IPS DF 6.9 (cell line): ENCODE data around the gene LHFPL2.

Source experiments
- DNase-seq: peaks from one replicate; pipeline ENCODE4 v3.0.0-alpha.2; 2013; ENCODE audit warnings: low read depth, low spot score
- H3K27ac ChIP-seq: one replicate; pipeline ENCODE4 v1.5.1; 2013; ENCODE audit warnings: low read length, control low read depth
- H3K27me3 ChIP-seq: 2 replicates; pipeline ENCODE4 v1.6.1; 2013; ENCODE audit warnings: mild to moderate bottlenecking, low read length; ENCODE audit not compliant: control insufficient read depth, insufficient read depth
- H3K36me3 ChIP-seq: 2 replicates; pipeline ENCODE4 v1.6.1; 2013; ENCODE audit warnings: low read length; ENCODE audit not compliant: control insufficient read depth, insufficient read depth
- H3K4me1 ChIP-seq: 2 replicates; pipeline ENCODE4 v1.6.1; 2013; ENCODE audit warnings: low read length; ENCODE audit not compliant: control insufficient read depth, insufficient read depth
- H3K4me3 ChIP-seq: 2 replicates; pipeline ENCODE4 v1.5.1; 2013; ENCODE audit warnings: mild to moderate bottlenecking, low read length
- H3K9me3 ChIP-seq: 2 replicates; pipeline ENCODE4 v1.6.1; 2013; ENCODE audit warnings: low read length, inconsistent platforms; ENCODE audit not compliant: control insufficient read depth, insufficient read depth
- WGBS: extraction: QIAGEN DNeasy Blood & Tissue Kit; methylation state at CpG from one replicate; pipeline ENCODE4 v1.1.7; 2013; ENCODE audit warnings: mixed read lengths, missing lambda C conversion rate; ENCODE audit not compliant: insufficient read length, insufficient coverage; 5-methylcytosine and 5-hydroxymethylcytosine counted together

Gene LHFPL2

DNA sequence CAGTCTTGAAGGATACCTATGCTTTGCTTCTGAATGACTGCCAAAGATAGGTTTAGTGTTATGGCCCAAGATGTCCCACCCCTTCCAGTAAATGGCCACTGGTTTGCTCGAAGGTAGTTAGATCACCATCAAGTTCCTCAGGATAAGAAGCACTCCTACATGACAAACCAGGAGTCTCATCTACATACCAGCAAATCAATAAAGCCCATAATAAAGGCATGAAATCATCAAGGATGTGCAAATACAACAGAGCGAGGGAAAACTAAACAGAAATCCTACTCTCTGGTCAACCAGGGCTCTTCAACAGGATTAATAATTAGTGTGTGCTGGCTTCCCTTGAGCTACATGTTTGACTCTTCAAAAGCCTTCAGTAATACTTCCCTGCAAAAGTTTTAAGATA lies 141.0 kb downstream of the LHFPL2 start:
- no peaks in the 10 kb centered on the region for H3K36me3 ChIP-seq
- no peak overlapping the region for H3K27ac ChIP-seq
- no peak for DNase-seq
- H3K27me3 ChIP-seq, result no peaks in the 10 kb centered on the region
- no CpG with 5 or more reads among the region's 2 CpGs for WGBS
- no peak overlapping the region for H3K4me3 ChIP-seq
- H3K9me3 ChIP-seq, result no peaks in the 10 kb centered on the region
- peaks cover 9% of the 10 kb centered on the region for H3K4me1 ChIP-seq

DNA sequence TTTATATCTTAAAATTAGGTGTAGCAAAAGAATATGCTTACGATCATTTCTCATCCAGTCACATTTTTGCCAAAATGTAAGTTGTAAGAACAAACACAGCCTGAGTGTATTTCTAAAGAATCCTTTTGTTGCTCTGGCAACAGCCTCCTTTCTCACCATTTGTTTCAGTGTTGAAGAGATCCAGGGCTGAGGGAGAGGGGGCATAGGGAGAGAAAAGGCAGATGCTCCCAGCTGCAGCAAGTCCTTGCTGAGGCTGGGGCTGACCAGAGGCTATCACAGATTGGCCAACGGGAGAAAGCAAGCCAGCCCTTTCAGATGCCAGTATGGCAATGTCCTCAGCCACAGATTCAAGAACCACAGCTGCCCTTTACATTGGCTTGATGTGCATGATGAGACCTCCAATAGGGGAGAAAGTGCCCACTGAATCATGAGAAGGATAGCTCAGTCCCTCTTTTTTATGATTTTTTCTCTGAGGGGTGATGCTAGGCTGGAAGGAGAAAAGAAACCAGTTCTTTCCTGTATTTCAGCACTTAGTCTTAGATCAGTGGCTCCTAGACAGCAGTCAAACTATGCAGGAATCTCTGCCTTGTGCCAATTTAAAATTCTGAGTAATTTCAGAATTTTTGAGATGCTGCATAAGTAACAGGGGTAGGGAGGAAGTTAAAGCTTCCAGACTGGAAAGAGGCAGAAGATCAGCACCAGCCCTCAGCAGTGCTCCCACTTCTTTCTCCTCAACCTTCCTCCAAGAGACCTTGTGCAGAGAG lies 142.1 kb downstream of the LHFPL2 start:
- Histone ChIP-seq H3K27ac (no peak overlapping the region), H3K27me3 (no peaks in the 10 kb centered on the region), H3K4me1 (peaks cover 9% of the 10 kb centered on the region), H3K9me3 (no peaks in the 10 kb centered on the region), H3K4me3 (no peak overlapping the region), H3K36me3 (no peaks in the 10 kb centered on the region)
- no CpG with 5 or more reads among the region's 2 CpGs for WGBS
- no peak for DNase-seq

DNA sequence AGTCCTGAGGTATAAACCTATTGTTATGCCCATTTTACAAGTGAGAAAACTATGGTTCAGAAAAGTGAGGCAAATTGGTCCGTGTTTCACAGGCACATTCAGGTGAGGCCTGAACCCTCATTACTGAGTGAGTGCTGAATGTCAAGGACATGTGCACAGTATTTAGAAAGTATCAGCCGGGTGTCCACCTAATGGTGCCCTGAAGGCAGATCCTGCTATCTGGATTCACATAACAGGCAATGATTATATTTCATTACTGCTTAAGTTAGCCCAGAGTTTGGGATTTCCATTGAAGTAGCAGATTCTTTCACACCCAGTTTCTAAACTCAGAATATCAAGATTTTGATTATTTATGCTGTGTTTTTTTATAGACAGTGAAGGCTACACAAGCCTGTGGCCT lies 142.7 kb downstream of the LHFPL2 start:
- H3K4me3 ChIP-seq, result no peak overlapping the region
- H3K36me3 ChIP-seq, result no peaks in the 10 kb centered on the region
- peaks cover 9% of the 10 kb centered on the region for H3K4me1 ChIP-seq
- no peak for DNase-seq
- no peaks in the 10 kb centered on the region for H3K27me3 ChIP-seq
- WGBS, result no CpG with 5 or more reads among the region's 2 CpGs
- no peaks in the 10 kb centered on the region for H3K9me3 ChIP-seq
- H3K27ac ChIP-seq, result no peak overlapping the region

DNA sequence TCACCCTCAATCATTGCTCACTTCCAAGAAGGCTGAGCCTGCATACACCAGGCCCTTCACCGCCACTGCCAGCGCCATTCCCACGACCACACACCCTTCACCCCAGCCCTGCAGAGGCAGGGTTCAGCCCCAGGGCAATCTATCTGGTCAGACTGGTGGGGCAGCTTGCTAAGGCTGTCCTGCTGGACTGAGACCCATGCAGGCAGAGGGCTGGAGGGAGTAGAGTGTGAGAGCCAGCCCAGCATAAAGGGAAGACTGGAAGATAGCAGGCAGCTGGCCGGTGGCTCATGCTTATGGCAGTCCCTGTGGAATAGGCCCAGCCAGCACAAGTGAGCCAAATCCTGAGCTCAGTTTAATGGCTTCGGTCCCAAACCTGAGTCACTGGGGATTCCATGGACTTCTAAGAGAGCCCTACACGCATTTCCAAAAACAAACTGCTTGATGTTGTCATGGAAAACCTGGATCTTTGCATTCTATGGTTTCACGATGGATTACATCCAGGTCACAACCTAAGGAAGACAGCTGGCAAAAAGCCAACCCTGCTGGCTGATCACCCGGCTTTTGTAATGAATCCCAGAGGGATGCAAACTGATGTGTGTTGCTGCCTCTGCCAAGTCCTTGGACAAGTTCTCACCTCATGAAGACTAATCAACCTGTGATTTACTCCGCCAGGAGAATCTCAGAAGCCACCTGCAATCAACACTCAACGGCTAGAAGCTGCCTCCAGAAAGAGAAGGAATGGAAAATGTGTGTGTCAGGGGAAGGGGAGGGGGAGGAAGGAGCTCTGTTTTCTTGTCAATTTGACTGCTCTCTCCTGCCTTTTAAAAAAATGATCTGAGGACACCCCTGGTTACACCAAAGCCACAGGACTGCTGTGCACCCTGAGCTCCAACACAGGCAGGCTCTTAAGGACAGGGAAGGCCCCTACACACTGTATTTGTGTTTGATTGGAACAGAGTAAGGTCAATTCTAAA lies 143.6 kb downstream of the LHFPL2 start:
- H3K9me3 ChIP-seq, result no peaks in the 10 kb centered on the region
- no CpG with 5 or more reads among the region's 10 CpGs for WGBS
- peaks cover 8% of the 10 kb centered on the region for H3K4me1 ChIP-seq
- no peaks in the 10 kb centered on the region for H3K27me3 ChIP-seq
- no peak overlapping the region for H3K4me3 ChIP-seq
- H3K27ac ChIP-seq, result no peak overlapping the region
- H3K36me3 ChIP-seq, result no peaks in the 10 kb centered on the region
- DNase-seq, result no peak

DNA sequence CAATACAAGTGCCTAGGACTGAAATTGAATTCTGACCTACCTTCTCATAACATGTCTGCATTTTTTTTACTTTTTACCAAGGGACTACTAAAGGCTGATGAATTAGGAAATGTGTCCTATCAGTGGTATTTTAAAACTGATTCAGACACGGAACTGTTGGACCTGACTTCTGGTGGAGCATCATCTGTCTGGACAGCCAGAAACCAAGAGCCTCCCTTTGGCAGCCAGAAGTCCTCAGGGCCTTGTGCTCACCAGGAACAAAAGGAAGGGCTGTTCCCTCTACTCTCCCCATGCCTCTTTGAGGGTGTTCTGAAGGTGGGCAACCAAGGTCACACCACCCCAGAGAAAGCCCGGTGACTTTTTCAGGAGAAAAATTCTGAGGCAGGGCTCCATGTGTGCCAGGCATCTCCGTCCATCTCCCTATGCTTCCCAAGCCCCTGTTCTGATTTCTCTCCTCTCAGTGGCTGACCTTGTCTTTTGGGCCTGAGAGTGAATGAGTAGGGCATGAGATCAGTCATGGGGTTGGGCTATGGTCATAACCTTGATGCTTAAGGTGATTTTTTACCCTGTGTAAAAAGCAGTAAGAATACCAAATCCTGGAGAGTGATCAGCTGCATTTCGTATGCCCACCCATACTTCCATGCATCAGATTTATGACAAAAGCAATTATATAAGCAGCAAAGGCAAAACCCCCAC lies 144.5 kb downstream of the LHFPL2 start:
- no peaks in the 10 kb centered on the region for H3K9me3 ChIP-seq
- no peaks in the 10 kb centered on the region for H3K36me3 ChIP-seq
- H3K4me3 ChIP-seq, result no peak overlapping the region
- WGBS, result no CpG with 5 or more reads among the region's 4 CpGs
- H3K27ac ChIP-seq, result no peak overlapping the region
- no peaks in the 10 kb centered on the region for H3K27me3 ChIP-seq
- H3K4me1 ChIP-seq, result peaks cover 3% of the 10 kb centered on the region; the same call in 1 of the 2 replicates
- no peak for DNase-seq

DNA sequence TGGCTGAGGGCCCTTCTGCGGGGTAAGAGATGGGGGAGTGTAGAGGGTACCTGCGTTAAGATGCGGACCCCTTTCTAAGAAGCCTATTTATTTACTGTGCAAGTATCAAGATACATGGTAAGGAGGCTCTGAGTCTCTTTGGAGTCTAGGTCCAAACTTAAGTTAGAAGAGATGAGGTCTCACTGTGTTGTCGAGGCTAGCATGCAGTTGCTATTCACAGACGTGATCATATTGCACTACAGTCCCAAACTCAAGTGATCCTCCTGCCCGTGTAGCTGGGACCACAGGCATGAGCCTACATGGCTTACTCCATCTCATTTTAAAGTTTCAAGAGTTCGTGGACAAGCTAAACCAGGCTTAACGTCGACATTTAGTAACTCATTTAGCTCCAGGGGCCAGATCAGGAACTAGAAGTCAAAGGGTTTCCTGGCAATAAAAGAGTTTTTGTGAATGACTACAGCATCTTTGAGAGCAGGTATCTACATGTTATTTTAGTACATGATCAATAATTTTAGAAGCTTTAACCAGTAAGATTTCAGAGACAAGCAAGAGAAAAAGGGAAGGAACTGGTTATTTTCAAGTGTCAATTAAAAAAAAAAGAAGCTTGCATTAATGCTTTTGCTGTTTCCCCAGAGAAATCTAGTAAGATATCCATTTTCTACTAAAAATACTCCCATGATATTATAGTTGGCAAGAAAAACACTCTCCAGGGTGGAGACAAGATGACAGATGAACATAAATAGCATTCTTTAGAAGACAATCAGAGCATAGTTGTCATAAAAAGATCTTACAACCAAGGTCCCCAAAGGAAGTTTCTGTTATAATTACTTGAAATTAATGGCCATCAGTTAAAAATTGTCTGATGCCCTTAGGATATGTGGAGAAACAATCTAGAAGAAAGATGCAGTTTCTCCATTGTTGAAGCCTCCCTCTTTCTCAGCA lies 146.9 kb downstream of the LHFPL2 start:
- no peak overlapping the region for H3K4me3 ChIP-seq
- no peak overlapping the region for H3K27ac ChIP-seq
- no peaks in the 10 kb centered on the region for H3K36me3 ChIP-seq
- no peak for DNase-seq
- H3K4me1 ChIP-seq, result peaks cover 3% of the 10 kb centered on the region; the same call in 1 of the 2 replicates
- no peaks in the 10 kb centered on the region for H3K27me3 ChIP-seq
- no peaks in the 10 kb centered on the region for H3K9me3 ChIP-seq
- WGBS, result no CpG with 5 or more reads among the region's 9 CpGs

DNA sequence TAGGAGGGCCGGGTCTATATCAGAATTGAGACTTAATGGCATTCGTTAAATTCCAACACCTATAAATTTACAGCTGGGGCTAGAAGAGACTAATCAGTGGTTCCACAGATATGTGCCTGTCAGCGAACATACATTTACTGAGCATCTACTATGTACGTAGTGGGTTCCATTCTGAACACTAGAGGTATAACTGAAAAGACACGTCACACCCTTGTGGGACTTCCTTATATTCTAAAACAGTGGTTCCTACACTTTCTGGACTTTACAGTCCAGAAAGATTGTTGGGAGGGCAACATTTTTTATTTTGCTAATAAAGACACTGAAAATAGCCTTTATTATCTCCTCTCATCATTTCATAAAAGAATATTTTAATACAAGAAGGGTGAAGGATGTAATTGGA lies 147.7 kb downstream of the LHFPL2 start:
- no peak overlapping the region for H3K4me3 ChIP-seq
- no peaks in the 10 kb centered on the region for H3K27me3 ChIP-seq
- no CpG with 5 or more reads among the region's 5 CpGs for WGBS
- H3K36me3 ChIP-seq, result no peaks in the 10 kb centered on the region
- no peak overlapping the region for H3K27ac ChIP-seq
- H3K4me1 ChIP-seq, result peaks cover 3% of the 10 kb centered on the region; the same call in 1 of the 2 replicates
- H3K9me3 ChIP-seq, result no peaks in the 10 kb centered on the region
- no peak for DNase-seq

DNA sequence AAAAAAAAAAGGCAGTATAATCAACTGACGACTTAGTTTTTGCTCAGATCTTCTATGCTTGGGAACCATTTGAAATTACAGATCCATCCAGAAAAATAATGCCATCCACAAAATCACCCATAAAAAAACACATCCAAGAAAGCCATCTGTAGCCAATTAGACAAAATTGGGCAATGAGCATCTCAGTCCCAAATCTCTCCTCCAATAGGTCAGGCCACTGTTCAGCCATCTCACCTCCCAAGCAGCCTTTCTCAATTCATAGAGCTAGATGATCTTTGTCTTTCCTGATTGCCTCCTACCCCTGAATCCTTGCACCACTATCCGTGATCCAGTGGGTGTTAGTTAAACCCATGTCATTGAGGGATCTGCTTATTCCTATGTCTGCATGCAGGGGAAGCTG lies 148.5 kb downstream of the LHFPL2 start:
- Histone ChIP-seq H3K4me1 (peaks cover 11% of the 10 kb centered on the region; the same call in 1 of the 2 replicates), H3K36me3 (no peaks in the 10 kb centered on the region), H3K27ac (no peak overlapping the region), H3K9me3 (no peaks in the 10 kb centered on the region), H3K27me3 (no peaks in the 10 kb centered on the region), H3K4me3 (no peak overlapping the region)
- no peak for DNase-seq
- WGBS, result no CpG with 5 or more reads among the region's 2 CpGs

DNA sequence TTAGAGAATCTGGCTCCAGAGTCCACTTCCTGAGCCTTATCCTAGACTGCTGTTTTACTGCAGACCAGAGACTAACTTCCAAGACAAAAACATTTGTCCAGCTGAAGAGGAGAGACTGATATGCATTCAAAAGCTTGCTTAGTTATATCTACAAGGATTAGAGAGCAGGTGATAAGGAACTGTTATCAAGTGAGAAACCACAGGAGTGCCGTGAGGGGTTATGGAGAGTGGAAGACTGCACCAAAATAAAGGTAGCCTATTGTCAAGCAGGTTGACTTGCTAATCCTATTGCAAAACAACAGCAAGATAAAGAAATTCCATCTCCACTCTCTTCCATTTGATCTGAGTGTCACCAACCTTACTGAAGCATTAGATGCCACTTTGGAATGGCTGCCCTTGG lies 149.1 kb downstream of the LHFPL2 start:
- DNase-seq, result no peak
- no peak overlapping the region for H3K27ac ChIP-seq
- H3K4me3 ChIP-seq, result no peak overlapping the region
- no CpG with 5 or more reads among the region's 1 CpG for WGBS
- H3K9me3 ChIP-seq, result no peaks in the 10 kb centered on the region
- no peaks in the 10 kb centered on the region for H3K36me3 ChIP-seq
- no peaks in the 10 kb centered on the region for H3K27me3 ChIP-seq
- H3K4me1 ChIP-seq, result peaks cover 11% of the 10 kb centered on the region; the same call in 1 of the 2 replicates
